Body of pancreas (tissue), 4 donors: ENCODE measurements around the gene C19orf33. TPM values are rescaled to one million over a fixed set of nuclear protein-coding genes. Genes with fewer than 3 reads are reported as not detected.
"Not testable (repeated sequence)": the region's sequence is repeated elsewhere in the genome, so short reads cannot be mapped to it uniquely, and the experiment has no call there.

Experiments used
- ATAC-seq: fragments of 150-250 bp; one replicate; pipeline ENCODE4 v1.9.1; 2016
- DNase-seq, 4 donors: peaks; one replicate each; pipeline ENCODE4 v3.0.0-alpha.2; 2019
- H3K27ac ChIP-seq, 4 donors: fragments of 200-600 bp; sonication (generic); 1 replicate in 3 of 4; 2 replicates in 1 of 4; pipeline versions ENCODE4 v1.5.1 to v1.6.1; 2016 to 2019; ENCODE audit warnings: mild to moderate bottlenecking in 1 of 4, mixed read lengths in 1 of 4, moderate library complexity in 1 of 4
- H3K27me3 ChIP-seq, 2 donors: fragments of 200-600 bp; sonication (generic); one replicate each; pipeline ENCODE4 v1.6.0; 2016; ENCODE audit warnings: mild to moderate bottlenecking in 1 of 2
- H3K36me3 ChIP-seq, 2 donors: fragments of 200-600 bp; sonication (generic); replicated peaks in 1 of 2; 2 replicates each; pipeline ENCODE4 v1.5.1; 2016; ENCODE audit warnings: low read depth in 2 of 2; ENCODE audit not compliant: insufficient read depth in 1 of 2
- H3K4me1 ChIP-seq: fragments of 200-600 bp; sonication (generic); one replicate; pipeline ENCODE4 v1.6.0; 2016
- H3K4me3 ChIP-seq, 2 donors: fragments of 200-600 bp; sonication (generic); 1 replicate in 1 of 2; 2 replicates in 1 of 2; pipeline ENCODE4 v1.5.1; 2016 to 2019
- H3K9me3 ChIP-seq, 3 donors: fragments of 200-600 bp; sonication (generic); 1 replicate in 2 of 3; 2 replicates in 1 of 3; pipeline ENCODE4 v1.5.1; 2016
- CTCF ChIP-seq, 7 experiments: fragments of 450-650 bp in 4 of 7; fragments of 200-600 bp in 3 of 7; sonication (generic) in 3 of 7; IDR thresholded peaks; one replicate each; pipeline ENCODE4 v1.5.1; 2016 to 2019; ENCODE audit warnings: antibody characterized with exemption in 7 of 7
- POLR2A ChIP-seq, 3 donors: fragments of 450-650 bp; IDR thresholded peaks; one replicate each; pipeline ENCODE4 v1.6.1; 2016; ENCODE audit warnings: antibody characterized with exemption in 3 of 3, mild to moderate bottlenecking in 2 of 3
- WGBS, 2 donors: methylation state at CpG; one replicate each; pipeline ENCODE4 v1.1.5; 2017; 5-methylcytosine and 5-hydroxymethylcytosine counted together
- intact Hi-C: fragments of 100-400 bp; cut with DNase I; formaldehyde crosslinking; loops from one replicate; pipeline ENCODE4 v1.15.1; 2023
- total RNA-seq, 2 donors: library from RNA; depleted of rRNA; stranded (reverse); fragments of >200 nt; gene quantifications; one replicate each; pipeline ENCODE4 v1.1.0, GENCODE V29; 2016

The C19orf33 gene
- total RNA-seq, result 1 to 10 TPM in 1 of 2 donors, not detected in 1; 2.6 TPM

- ATAC-seq, result no peak
- peak in 3 of 4 donors; percentile 30 to 58 (median 32) for DNase-seq
- Histone ChIP-seq H3K4me1 (peaks cover 25% of the 10 kb centered on the region), H3K4me3 (no peak within 1 kb of the TSS), H3K36me3 (peaks cover 0 to 2% of the 10 kb centered on the region in 2 donors), H3K27me3 (no peaks in the 10 kb centered on the region), H3K9me3 (no peaks in the 10 kb centered on the region), H3K27ac (peak within 1 kb of the TSS in 3 of 4 donors; percentile 5 to 50 (median 16))
- intact Hi-C loops, result no loop called here
- 52 to 75% methylated on average over 4 to 21 of the region's 28 CpGs for WGBS, 2 donors
- TF ChIP-seq CTCF (IDR thresholded peaks at IDR 0.05) (no peak), POLR2A (IDR thresholded peaks at IDR 0.05) (peak in 1 of 3 donors; percentile 19)
These were observed at the start of gene C19orf33 for GRCh38 chr19:38303517-38304351. Gene C19orf33, plus strand, starts transcription at chr19:38304251. Its CDS starts 11 bp downstream, at chr19:38304262.

- peak; percentile 9 for ATAC-seq
- Histone ChIP-seq H3K9me3 (no peaks in the 10 kb centered on the region), H3K27ac (peak overlapping the region; percentile 45 to 54 (median 49)), H3K4me3 (peak overlapping the region in 1 of 2 donors; percentile 8), H3K36me3 (no peaks in the 10 kb centered on the region), H3K27me3 (peaks cover 0 to 4% of the 10 kb centered on the region in 2 donors), H3K4me1 (peaks cover 44% of the 10 kb centered on the region)
- WGBS, 2 donors, result 49 to 60% methylated on average over 14 to 17 of the region's 17 CpGs
- DNase-seq, result peak in 3 of 4 donors; percentile 50 to 60 (median 59)
- intact Hi-C loops, result no loop called here
- TF ChIP-seq POLR2A (IDR thresholded peaks at IDR 0.05), result no peak
- no peak for TF ChIP-seq CTCF (IDR thresholded peaks at IDR 0.05)
These were observed 48.6 kb upstream of the C19orf33 start for GRCh38 chr19:38255383-38256014.

GRCh38 chr19:38261942-38262341, 42.1 kb upstream of the C19orf33 start:
- H3K27me3 ChIP-seq, H3K27ac ChIP-seq, intact Hi-C loops, ATAC-seq, DNase-seq, H3K36me3 ChIP-seq, H3K4me3 ChIP-seq, H3K9me3 ChIP-seq: not testable (repeated sequence)
- 88 to 89% methylated on average over 9 to 11 of the region's 12 CpGs for WGBS, 2 donors
- peaks cover 28% of the 10 kb centered on the region for H3K4me1 ChIP-seq

GRCh38 chr19:38262585-38263268, 41.3 kb upstream of the C19orf33 start:
- DNase-seq (no peak), ATAC-seq (no peak)
- Histone ChIP-seq H3K36me3 (no peaks in the 10 kb centered on the region), H3K27ac (peak overlapping the region in 2 of 4 donors; percentile 24 to 94), H3K4me3 (no peak overlapping the region), H3K9me3 (no peaks in the 10 kb centered on the region), H3K4me1 (peaks cover 35% of the 10 kb centered on the region), H3K27me3 (no peaks in the 10 kb centered on the region)
- intact Hi-C loops, result no loop called here
- 81 to 84% methylated on average over 7 of the region's 7 CpGs for WGBS, 2 donors
- no peak for TF ChIP-seq POLR2A (IDR thresholded peaks at IDR 0.05)
- no peak for TF ChIP-seq CTCF (IDR thresholded peaks at IDR 0.05)
